Activated naive CD4-positive, alpha-beta T cell treated with anti-CD3 and anti-CD28 coated beads, Interleukin-2, amount 50 U/mL, for 24 hours (primary cell): Measurements from ENCODE around the gene BBOX1.
"Not testable (repeated sequence)": the region's sequence is repeated elsewhere in the genome, so short reads cannot be mapped to it uniquely, and the experiment has no call there.

ENCODE experiments used
- H3K27ac Mint-ChIP-seq: one replicate; pipeline ENCODE4 v1.8.0; 2021; ENCODE audit warnings: mild to moderate bottlenecking, mixed read lengths
- H3K27me3 Mint-ChIP-seq: one replicate; pipeline ENCODE4 v1.8.0; 2021; ENCODE audit warnings: mixed read lengths
- H3K36me3 Mint-ChIP-seq: one replicate; pipeline ENCODE4 v1.8.0; 2021; ENCODE audit warnings: mixed read lengths
- H3K4me1 Mint-ChIP-seq: one replicate; pipeline ENCODE4 v1.8.0; 2021; ENCODE audit warnings: mixed read lengths
- H3K4me3 Mint-ChIP-seq: one replicate; pipeline ENCODE4 v1.8.0; 2021; ENCODE audit warnings: mild to moderate bottlenecking, mixed read lengths
- H3K9me3 Mint-ChIP-seq: one replicate; pipeline ENCODE4 v1.8.0; 2021; ENCODE audit warnings: mixed read lengths

Gene BBOX1

GRCh38 chr11:27166130-27166529, 125.5 kb downstream of the BBOX1 start:
- Mint-ChIP-seq H3K4me3 (no peak overlapping the region), H3K27me3 (peaks cover 8% of the 10 kb centered on the region), H3K36me3 (no peaks in the 10 kb centered on the region), H3K9me3 (no peaks in the 10 kb centered on the region), H3K4me1 (no peaks in the 10 kb centered on the region), H3K27ac (no peak overlapping the region)

DNA sequence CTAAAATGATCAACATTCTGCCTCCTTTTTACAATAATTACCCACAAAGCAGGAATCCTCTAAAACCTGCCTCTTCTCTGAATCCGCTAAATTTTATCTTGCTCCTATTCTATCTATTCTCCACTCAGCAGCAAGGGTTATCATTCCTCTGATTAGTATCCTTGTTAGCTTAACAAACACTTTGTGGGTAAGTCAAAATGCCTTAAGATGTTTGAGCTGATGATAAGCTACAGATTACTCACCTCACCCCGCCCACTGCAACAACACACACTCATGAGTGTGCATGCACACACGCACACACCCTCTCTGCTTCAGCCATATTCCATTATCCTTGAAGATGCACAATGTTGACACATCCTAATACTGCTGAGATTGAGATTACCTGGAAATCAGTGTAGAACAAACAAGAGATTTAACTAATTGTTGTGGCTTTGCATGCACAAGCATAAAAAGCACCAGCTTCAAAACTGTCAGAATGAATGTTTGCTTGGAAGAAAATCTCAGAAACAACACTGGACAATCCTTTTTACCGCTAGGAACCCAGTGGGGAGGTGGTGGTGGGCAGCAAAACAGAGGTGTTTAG, 130.9 kb downstream of the BBOX1 start:
- Mint-ChIP-seq H3K4me3 (no peak overlapping the region), H3K4me1 (no peaks in the 10 kb centered on the region), H3K27ac (no peak overlapping the region), H3K36me3 (no peaks in the 10 kb centered on the region), H3K27me3 (peaks cover 6% of the 10 kb centered on the region), H3K9me3 (no peaks in the 10 kb centered on the region)

DNA sequence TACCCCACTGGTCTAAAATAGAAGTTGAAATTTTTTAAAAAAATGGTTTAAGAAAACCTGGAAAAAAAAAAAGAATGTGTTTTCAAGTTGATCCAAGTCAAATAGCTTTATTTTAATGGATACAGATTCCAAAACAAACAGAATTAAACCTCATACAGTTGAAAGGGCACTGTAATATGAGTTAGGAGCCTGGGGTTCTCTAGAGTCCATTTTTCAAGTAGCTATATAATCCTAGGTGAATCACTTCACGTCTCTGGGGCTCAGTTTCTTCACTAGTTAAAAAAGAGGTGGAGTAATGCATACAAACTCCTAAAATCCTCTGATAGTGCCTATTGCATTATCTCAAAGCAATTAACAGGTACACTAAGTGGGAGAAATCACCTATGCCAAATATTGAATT, 132.9 kb downstream of the BBOX1 start:
- peaks cover 10% of the 10 kb centered on the region for H3K27me3 Mint-ChIP-seq
- no peak overlapping the region for H3K4me3 Mint-ChIP-seq
- no peak overlapping the region for H3K27ac Mint-ChIP-seq
- H3K9me3 Mint-ChIP-seq = no peaks in the 10 kb centered on the region
- no peaks in the 10 kb centered on the region for H3K4me1 Mint-ChIP-seq
- H3K36me3 Mint-ChIP-seq = no peaks in the 10 kb centered on the region

DNA sequence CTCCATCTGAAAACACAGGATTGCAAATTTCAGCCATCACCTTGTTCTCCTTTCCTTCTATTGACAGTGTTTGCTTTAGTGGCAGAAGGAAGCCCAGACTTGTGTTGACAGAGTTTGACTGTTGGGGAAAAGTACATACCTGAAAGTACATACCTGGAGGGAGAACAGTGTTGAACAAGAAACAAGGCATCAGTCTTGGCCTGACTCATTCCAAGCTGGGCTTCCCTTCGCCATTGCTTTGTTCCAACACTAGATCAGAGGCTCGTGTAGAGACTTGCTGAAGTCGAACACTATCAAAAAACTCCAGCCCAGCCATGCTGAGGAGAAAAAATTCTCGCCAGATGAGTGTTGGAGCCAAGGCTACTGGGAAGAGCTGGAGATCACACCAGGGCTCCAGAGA, 133.4 kb downstream of the BBOX1 start:
- Mint-ChIP-seq H3K9me3 (no peaks in the 10 kb centered on the region), H3K4me1 (no peaks in the 10 kb centered on the region), H3K27me3 (peaks cover 8% of the 10 kb centered on the region), H3K4me3 (no peak overlapping the region), H3K36me3 (no peaks in the 10 kb centered on the region), H3K27ac (no peak overlapping the region)

GRCh38 chr11:27174672-27175210, 134.1 kb downstream of the BBOX1 start:
- H3K9me3 Mint-ChIP-seq = no peaks in the 10 kb centered on the region
- H3K27ac Mint-ChIP-seq = no peak overlapping the region
- H3K4me3 Mint-ChIP-seq = no peak overlapping the region
- H3K27me3 Mint-ChIP-seq = peaks cover 8% of the 10 kb centered on the region
- no peaks in the 10 kb centered on the region for H3K4me1 Mint-ChIP-seq
- H3K36me3 Mint-ChIP-seq = no peaks in the 10 kb centered on the region

GRCh38 chr11:27175562-27175961, 134.9 kb downstream of the BBOX1 start:
- not testable (repeated sequence) for H3K27me3 Mint-ChIP-seq, H3K36me3 Mint-ChIP-seq, H3K4me1 Mint-ChIP-seq, H3K9me3 Mint-ChIP-seq, H3K4me3 Mint-ChIP-seq, H3K27ac Mint-ChIP-seq
